Stimulated activated naive CD8-positive, alpha-beta T cell treated with anti-CD3 and anti-CD28 coated beads, Interleukin-15, Interleukin-2, amounts not matched to agents 100 ng/mL and 50 ng/mL, for 24 hours (primary cell): Measurements from ENCODE around the gene MTM1.
A peak's percentile ranks its signal among the peaks of the same experiment; 100 is the strongest.

Experiments used
- H3K27ac Mint-ChIP-seq: one replicate; pipeline ENCODE4 v1.8.0; 2021; ENCODE audit warnings: mild to moderate bottlenecking, mixed read lengths
- H3K27me3 Mint-ChIP-seq: one replicate; pipeline ENCODE4 v1.8.0; 2021; ENCODE audit warnings: mixed read lengths
- H3K36me3 Mint-ChIP-seq: one replicate; pipeline ENCODE4 v1.8.0; 2021; ENCODE audit warnings: low read depth, mixed read lengths
- H3K4me1 Mint-ChIP-seq: one replicate; pipeline ENCODE4 v1.8.0; 2021; ENCODE audit warnings: low read depth, mixed read lengths
- H3K4me3 Mint-ChIP-seq: one replicate; pipeline ENCODE4 v1.8.0; 2021; ENCODE audit warnings: mild to moderate bottlenecking, mixed read lengths
- H3K9me3 Mint-ChIP-seq: one replicate; pipeline ENCODE4 v1.8.0; 2021; ENCODE audit warnings: mixed read lengths

The MTM1 gene

GRCh38 chrX:150544222-150544787 is 24.1 kb upstream of the MTM1 start:
- no peak overlapping the region for H3K27ac Mint-ChIP-seq
- H3K27me3 Mint-ChIP-seq = no peaks in the 10 kb centered on the region
- H3K9me3 Mint-ChIP-seq = no peaks in the 10 kb centered on the region
- H3K36me3 Mint-ChIP-seq = no peaks in the 10 kb centered on the region
- no peak overlapping the region for H3K4me3 Mint-ChIP-seq
- H3K4me1 Mint-ChIP-seq = peaks cover 32% of the 10 kb centered on the region

- Mint-ChIP-seq H3K4me1 (peaks cover 32% of the 10 kb centered on the region), H3K27ac (no peak overlapping the region), H3K4me3 (no peak overlapping the region), H3K36me3 (no peaks in the 10 kb centered on the region), H3K27me3 (no peaks in the 10 kb centered on the region), H3K9me3 (no peaks in the 10 kb centered on the region)
Observed at GRCh38 chrX:150544835-150545770, 23.3 kb upstream of the MTM1 start.

GRCh38 chrX:150546711-150547153 is 21.7 kb upstream of the MTM1 start:
- H3K4me1 Mint-ChIP-seq = peaks cover 32% of the 10 kb centered on the region
- no peaks in the 10 kb centered on the region for H3K36me3 Mint-ChIP-seq
- H3K9me3 Mint-ChIP-seq = no peaks in the 10 kb centered on the region
- H3K4me3 Mint-ChIP-seq = peak overlapping the region; percentile 32
- H3K27me3 Mint-ChIP-seq = no peaks in the 10 kb centered on the region
- H3K27ac Mint-ChIP-seq = peak overlapping the region; percentile 70

- Mint-ChIP-seq H3K27ac (peak overlapping the region; percentile 65), H3K9me3 (no peaks in the 10 kb centered on the region), H3K4me1 (peaks cover 32% of the 10 kb centered on the region), H3K4me3 (peak overlapping the region; percentile 63), H3K27me3 (no peaks in the 10 kb centered on the region), H3K36me3 (no peaks in the 10 kb centered on the region)
Observed at GRCh38 chrX:150547375-150548115, 20.9 kb upstream of the MTM1 start.

- no peaks in the 10 kb centered on the region for H3K36me3 Mint-ChIP-seq
- no peaks in the 10 kb centered on the region for H3K27me3 Mint-ChIP-seq
- peaks cover 32% of the 10 kb centered on the region for H3K4me1 Mint-ChIP-seq
- peak overlapping the region; percentile 63 for H3K4me3 Mint-ChIP-seq
- H3K27ac Mint-ChIP-seq = no peak overlapping the region
- no peaks in the 10 kb centered on the region for H3K9me3 Mint-ChIP-seq
Observed at GRCh38 chrX:150548251-150548650, 20.2 kb upstream of the MTM1 start.

- no peaks in the 10 kb centered on the region for H3K27me3 Mint-ChIP-seq
- no peaks in the 10 kb centered on the region for H3K9me3 Mint-ChIP-seq
- peaks cover 28% of the 10 kb centered on the region for H3K4me1 Mint-ChIP-seq
- H3K27ac Mint-ChIP-seq = no peak overlapping the region
- no peaks in the 10 kb centered on the region for H3K36me3 Mint-ChIP-seq
- H3K4me3 Mint-ChIP-seq = no peak overlapping the region
Observed at GRCh38 chrX:150548684-150549083, 19.7 kb upstream of the MTM1 start.

GRCh38 chrX:150551963-150552362 is 16.5 kb upstream of the MTM1 start:
- H3K27ac Mint-ChIP-seq = no peak overlapping the region
- no peaks in the 10 kb centered on the region for H3K9me3 Mint-ChIP-seq
- H3K36me3 Mint-ChIP-seq = no peaks in the 10 kb centered on the region
- no peak overlapping the region for H3K4me3 Mint-ChIP-seq
- H3K4me1 Mint-ChIP-seq = peaks cover 16% of the 10 kb centered on the region
- H3K27me3 Mint-ChIP-seq = no peaks in the 10 kb centered on the region

- no peaks in the 10 kb centered on the region for H3K36me3 Mint-ChIP-seq
- no peaks in the 10 kb centered on the region for H3K27me3 Mint-ChIP-seq
- no peak overlapping the region for H3K4me3 Mint-ChIP-seq
- H3K4me1 Mint-ChIP-seq = no peaks in the 10 kb centered on the region
- no peaks in the 10 kb centered on the region for H3K9me3 Mint-ChIP-seq
- H3K27ac Mint-ChIP-seq = no peak overlapping the region
Observed at GRCh38 chrX:150558424-150558823, 10.0 kb upstream of the MTM1 start.

- no peaks in the 10 kb centered on the region for H3K9me3 Mint-ChIP-seq
- H3K4me3 Mint-ChIP-seq = no peak overlapping the region
- no peaks in the 10 kb centered on the region for H3K36me3 Mint-ChIP-seq
- H3K27me3 Mint-ChIP-seq = no peaks in the 10 kb centered on the region
- H3K4me1 Mint-ChIP-seq = peaks cover 8% of the 10 kb centered on the region
- H3K27ac Mint-ChIP-seq = no peak overlapping the region
Observed at GRCh38 chrX:150564838-150565237, 3.6 kb upstream of the MTM1 start.

- no peaks in the 10 kb centered on the region for H3K27me3 Mint-ChIP-seq
- H3K36me3 Mint-ChIP-seq = no peaks in the 10 kb centered on the region
- H3K4me1 Mint-ChIP-seq = peaks cover 15% of the 10 kb centered on the region
- no peak overlapping the region for H3K27ac Mint-ChIP-seq
- H3K4me3 Mint-ChIP-seq = no peak overlapping the region
- H3K9me3 Mint-ChIP-seq = no peaks in the 10 kb centered on the region
Observed at GRCh38 chrX:150565551-150565950, 2.9 kb upstream of the MTM1 start.

GRCh38 chrX:150566734-150567182 is 1.7 kb upstream of the MTM1 start:
- Mint-ChIP-seq H3K4me3 (no peak overlapping the region), H3K9me3 (no peaks in the 10 kb centered on the region), H3K36me3 (no peaks in the 10 kb centered on the region), H3K27ac (no peak overlapping the region), H3K4me1 (peaks cover 26% of the 10 kb centered on the region), H3K27me3 (no peaks in the 10 kb centered on the region)

- Mint-ChIP-seq H3K4me3 (peak overlapping the region; percentile 63), H3K27ac (no peak overlapping the region), H3K9me3 (no peaks in the 10 kb centered on the region), H3K27me3 (no peaks in the 10 kb centered on the region), H3K36me3 (no peaks in the 10 kb centered on the region), H3K4me1 (peaks cover 36% of the 10 kb centered on the region)
Observed at GRCh38 chrX:150567645-150568319, 639 bp upstream of the MTM1 start.

- H3K4me3 Mint-ChIP-seq = peak overlapping the region; percentile 86
- H3K9me3 Mint-ChIP-seq = no peaks in the 10 kb centered on the region
- no peaks in the 10 kb centered on the region for H3K36me3 Mint-ChIP-seq
- H3K27ac Mint-ChIP-seq = peak overlapping the region; percentile 78
- no peaks in the 10 kb centered on the region for H3K27me3 Mint-ChIP-seq
- peaks cover 49% of the 10 kb centered on the region for H3K4me1 Mint-ChIP-seq
Observed at GRCh38 chrX:150569155-150569477, 695 bp downstream of the MTM1 start.

GRCh38 chrX:150570512-150570911 is 2.1 kb downstream of the MTM1 start:
- Mint-ChIP-seq H3K27ac (no peak overlapping the region), H3K4me3 (peak overlapping the region; percentile 86), H3K4me1 (peaks cover 63% of the 10 kb centered on the region), H3K9me3 (no peaks in the 10 kb centered on the region), H3K36me3 (no peaks in the 10 kb centered on the region), H3K27me3 (no peaks in the 10 kb centered on the region)
